GM21737 (cell line): ENCODE data around the gene PHF21B.

Source experiments
- ATAC-seq: cut with Tn5 transposase; IDR thresholded peaks from one replicate; pipeline ENCODE4 v1.9.1; 2021; ENCODE audit warnings: mild to moderate bottlenecking, moderate library complexity; ENCODE audit not compliant: unreplicated experiment

PHF21B gene

GRCh38 chr22:44992166-44992565 is 17.6 kb downstream of the PHF21B start:
- ATAC-seq = no peak

DNA sequence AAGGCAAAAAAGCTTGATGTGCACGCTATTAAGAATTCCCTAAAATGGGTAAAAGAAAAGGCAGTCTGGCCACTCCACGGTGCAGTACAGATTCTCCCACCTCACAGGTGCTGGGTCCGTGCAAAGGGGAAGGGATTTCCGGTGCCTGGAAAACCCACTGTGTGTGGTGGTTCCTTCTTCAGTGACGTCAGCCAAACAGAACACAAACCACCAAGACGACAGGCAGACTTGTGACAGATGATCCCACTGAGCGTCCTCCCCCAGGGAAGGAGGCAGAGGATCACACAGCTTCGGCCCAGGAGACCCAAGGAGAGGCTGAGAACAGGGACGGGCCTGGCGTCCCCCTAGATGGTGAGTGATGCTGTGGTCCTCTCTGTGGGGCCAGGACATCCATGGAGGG is 18.6 kb downstream of the PHF21B start:
- ATAC-seq = no peak

DNA sequence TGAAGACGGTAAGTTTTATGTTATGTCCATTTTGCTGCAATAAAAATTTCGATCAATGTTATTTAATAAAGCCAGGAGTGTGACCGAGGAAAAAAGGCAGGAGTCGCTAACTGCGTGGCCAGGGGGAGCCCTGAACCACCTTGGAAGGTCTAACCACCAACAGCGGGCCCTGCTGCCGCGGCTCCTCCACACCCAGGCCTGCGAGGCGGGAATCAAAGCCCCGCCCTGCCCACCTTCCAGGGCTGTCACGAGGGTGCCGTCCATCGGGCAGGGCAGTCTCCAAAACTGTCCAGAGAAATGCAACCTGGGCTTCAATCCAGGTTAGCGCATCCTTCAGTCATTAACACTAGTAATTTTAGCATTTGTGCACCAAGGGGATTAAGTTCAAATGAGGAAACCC is 19.0 kb downstream of the PHF21B start:
- ATAC-seq = no peak

DNA sequence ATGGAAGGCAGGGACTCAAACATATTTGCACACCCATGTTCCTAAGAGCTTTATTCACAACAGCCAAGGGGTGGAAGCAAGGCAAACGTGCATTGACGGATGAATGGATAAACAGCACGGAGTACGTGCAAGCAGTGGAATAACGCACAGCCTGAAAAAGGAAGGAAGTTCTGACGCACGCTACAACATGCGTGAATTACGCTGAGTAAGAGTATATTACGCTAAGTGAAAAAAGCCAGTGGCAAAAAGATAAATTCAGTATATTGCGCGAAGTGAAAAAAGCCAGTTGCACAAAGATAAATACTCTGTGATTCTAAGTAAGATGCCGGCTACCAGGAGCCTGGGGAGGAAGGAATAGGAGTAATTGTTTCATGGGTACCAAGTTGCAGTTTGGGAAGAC is 19.5 kb downstream of the PHF21B start:
- ATAC-seq = no peak

GRCh38 chr22:44988671-44989070 is 21.1 kb downstream of the PHF21B start:
- no peak for ATAC-seq

DNA sequence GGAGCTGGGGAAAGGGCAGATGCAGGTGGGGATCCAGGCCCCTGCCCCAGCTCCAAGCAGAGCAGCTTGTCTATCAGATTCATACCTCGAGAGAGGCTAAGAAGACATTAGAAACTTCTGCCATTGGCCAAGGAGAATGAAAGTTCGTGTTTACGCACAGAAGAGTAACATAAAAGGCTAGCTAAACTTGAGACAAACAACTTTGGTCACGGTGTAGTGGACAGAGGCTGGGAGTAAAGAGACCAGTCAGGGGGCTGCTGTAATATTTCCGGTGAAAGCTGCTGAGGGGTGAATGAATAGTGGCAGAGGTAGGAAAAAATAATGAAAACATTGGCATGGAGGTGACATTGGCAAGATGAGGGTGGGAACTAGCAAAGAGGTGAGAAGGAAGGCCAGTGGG is 22.9 kb downstream of the PHF21B start:
- ATAC-seq = no peak

- ATAC-seq = no peak
Measured at GRCh38 chr22:44985906-44986527, 23.8 kb downstream of the PHF21B start.

DNA sequence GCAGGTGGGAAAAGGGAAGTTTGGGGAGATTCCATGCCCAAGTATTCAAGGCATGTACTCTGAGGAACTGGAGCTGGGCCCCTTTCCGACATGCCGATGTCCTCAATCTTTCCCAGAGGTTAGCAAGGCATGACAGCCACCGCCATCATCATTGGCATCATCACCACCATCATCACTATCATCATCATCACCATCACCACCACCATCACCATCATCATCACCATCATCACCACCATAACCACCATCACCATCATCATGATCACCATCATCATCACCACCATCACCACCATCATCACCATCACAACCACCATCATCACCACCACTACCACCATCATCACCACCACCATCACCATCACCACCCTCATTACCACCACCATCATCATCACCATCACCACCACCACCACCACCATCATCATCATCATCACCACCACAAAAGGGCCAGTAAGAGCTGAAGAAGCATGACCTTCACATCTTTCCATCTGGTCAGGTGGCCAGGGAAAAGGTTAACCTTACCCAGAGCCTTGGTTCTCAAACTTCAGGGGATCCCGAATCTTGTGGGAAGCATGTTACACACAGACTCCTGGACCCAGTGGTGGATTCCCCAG is 25.8 kb downstream of the PHF21B start:
- no peak for ATAC-seq

DNA sequence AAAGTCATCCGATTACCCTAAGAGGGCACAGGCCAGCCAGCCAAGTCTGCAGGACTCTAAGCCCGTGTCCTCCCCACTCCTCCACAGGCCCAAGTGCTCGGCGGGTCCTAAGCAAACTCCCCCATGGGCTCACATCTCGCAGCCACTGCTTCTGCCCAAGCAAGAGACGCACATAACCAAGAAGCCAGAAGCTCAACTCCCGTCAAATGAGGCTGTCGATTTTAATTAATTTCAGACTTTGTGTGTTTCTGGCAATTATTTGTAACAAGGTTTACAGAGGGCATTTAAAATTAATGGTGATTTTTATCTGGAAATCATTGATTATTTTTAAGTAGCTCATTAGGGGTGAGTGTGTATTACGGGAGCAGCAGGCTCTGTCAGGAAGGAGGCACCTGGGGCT is 27.4 kb downstream of the PHF21B start:
- no peak for ATAC-seq

GRCh38 chr22:44981857-44982256 is 27.9 kb downstream of the PHF21B start:
- ATAC-seq = no peak

DNA sequence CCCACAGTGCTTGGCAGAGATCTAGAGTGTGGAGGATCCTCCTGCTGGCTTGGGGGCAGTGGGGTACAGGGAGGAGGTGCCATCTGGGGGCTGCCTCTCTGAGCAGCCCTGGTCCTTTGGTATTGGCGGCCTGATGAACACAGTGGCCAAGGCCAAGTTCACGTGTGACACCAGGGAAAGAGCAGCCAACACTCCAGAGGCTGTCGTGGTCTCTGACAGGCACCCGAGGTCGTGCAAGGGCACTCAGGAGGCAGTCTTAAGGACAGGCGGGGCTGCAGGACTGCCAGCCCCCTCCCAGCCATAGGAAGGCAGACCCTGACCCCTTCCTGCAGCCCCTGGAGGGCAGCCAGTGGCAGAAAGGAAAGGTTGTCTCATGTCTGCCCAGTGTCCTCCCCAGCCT is 30.7 kb downstream of the PHF21B start:
- ATAC-seq = no peak

DNA sequence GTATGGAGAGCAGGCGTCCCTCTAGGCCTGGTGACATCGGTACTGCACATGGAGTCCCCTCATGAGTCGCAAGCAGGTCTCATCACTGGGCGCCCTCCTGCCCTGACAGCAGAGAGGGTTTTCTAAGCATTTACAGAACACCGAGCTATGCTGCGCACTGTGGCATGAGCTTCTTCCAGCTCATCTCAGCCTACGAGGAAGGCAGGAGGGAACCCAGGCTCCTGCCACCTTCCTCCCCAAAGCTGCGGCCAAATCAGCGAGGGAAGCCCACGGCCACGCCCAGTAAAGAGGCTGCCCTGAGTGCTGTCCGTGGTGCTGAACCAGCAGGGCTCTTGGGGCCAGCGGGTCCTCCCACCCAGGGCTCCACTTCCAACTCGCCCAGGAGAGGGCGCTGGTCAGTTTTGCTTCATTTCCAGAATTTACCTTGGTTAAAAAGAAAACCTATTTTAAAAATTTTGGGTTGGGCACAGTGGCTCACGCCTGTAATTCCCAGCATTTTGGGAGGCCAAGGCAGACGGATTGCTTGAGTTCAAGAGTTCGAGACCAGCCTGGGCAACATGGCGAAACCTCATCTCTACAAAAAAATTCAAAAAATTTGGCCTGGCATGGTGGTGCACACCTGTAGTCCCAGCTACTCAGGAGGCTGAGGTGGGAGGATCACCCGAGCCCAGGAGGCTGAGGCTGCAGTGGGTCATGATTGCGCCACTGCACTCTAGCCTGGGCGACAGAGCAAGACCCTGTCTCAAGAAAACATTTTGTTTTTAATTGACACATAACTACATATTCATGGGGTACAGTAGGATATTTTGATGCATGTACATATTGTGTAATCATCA is 34.2 kb downstream of the PHF21B start:
- ATAC-seq = no peak

GRCh38 chr22:44974454-44974853 is 35.4 kb downstream of the PHF21B start:
- no peak for ATAC-seq

GRCh38 chr22:44973829-44974228 is 36.0 kb downstream of the PHF21B start:
- ATAC-seq = no peak

- ATAC-seq = no peak
Measured at GRCh38 chr22:44972363-44973083, 37.3 kb downstream of the PHF21B start.

- ATAC-seq = no peak
Measured at GRCh38 chr22:44971651-44972362, 38.0 kb downstream of the PHF21B start.

GRCh38 chr22:44970291-44970690 is 39.5 kb downstream of the PHF21B start:
- no peak for ATAC-seq

GRCh38 chr22:44969817-44970216 is 40.0 kb downstream of the PHF21B start:
- ATAC-seq = no peak

GRCh38 chr22:44968736-44969135 is 41.1 kb downstream of the PHF21B start:
- no peak for ATAC-seq

DNA sequence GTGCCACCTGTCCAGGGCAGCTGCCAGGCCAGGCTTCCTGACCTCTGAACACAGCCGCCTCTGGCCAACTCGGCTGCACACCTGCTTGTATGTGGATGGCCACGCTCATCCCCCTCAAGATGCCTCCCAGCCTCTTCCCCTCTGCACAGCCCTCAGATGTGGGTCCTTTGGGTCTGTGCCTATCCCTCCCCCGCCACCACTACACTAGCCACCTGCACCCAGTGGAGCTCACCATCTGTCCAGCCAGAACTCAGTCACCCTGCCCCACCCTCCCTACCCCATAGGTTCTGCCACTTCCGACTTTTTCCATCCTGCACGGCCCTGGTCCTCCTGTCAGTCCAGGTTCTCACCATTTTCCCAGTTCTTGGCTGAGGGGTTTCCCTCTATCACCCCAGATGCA is 44.6 kb downstream of the PHF21B start:
- ATAC-seq = no peak

- ATAC-seq = no peak
Measured at GRCh38 chr22:44964722-44965078, 45.1 kb downstream of the PHF21B start.
